ENCODE measurements around the gene VRTN. TPM values are rescaled to one million over a fixed set of nuclear protein-coding genes. Genes with fewer than 3 reads are reported as not detected.

The VRTN gene
- total and polyA plus RNA-seq, 2 of the 13 experiments (the other 11 are each of a cell fraction or from before 2014, with no cell fraction given) = not detected

DNA sequence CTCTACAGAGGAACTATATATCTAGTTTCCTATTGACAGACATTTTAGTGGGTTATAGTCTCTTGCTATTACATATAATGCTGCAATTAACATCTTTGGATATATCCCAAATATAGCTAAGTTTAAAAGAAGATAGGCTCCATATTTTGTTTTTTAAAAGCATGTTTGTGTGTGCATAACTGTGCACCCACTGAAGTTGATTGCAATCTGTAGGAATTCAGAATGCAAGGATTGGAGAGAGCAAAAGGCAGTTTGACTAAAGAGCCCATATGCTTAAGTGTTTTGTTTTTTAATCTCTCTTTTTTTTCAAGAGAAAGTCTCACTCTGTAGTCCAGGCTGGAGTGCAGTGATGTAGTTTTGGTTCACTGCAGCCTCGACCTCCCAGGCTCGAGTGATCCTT is 36.1 kb upstream of the VRTN start (continued):
- TF ChIP-seq FIP1L1 (IDR thresholded peaks at IDR 0.05; ENCODE audit: borderline replicate concordance, insufficient read depth, low read depth, low read length) (no peak), KDM1A (CRISPR knock-in tag; IDR thresholded peaks at IDR 0.05) (no peak), SMARCC2 (IDR thresholded peaks at IDR 0.05) (no peak), NAIF1 (CRISPR knock-in tag; IDR thresholded peaks at IDR 0.05; ENCODE audit: borderline replicate concordance) (no peak), CC2D1A (CRISPR knock-in tag; IDR thresholded peaks at IDR 0.05) (no peak), NFKBIZ (CRISPR knock-in tag; IDR thresholded peaks at IDR 0.05) (no peak), RFX3 (CRISPR knock-in tag; IDR thresholded peaks at IDR 0.05) (no peak)

DNA sequence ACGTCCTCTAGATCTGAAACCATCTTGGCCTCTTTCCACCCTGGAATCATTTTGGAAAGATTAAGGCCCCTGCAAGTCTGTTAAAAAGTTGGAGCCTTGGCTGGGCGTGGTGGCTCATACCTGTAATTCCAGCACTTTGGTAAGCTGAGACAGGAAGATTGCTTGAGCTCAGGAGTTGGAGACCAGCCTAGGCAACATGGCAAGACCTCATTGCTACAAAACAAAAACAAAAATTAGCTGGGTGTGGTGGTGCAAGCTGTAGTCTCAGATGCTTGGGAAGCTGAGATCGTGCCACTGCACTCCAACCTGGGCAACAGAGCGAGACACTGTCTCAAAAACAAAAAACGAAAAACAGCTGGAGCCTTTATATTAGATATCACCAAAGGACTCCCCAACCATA is 34.7 kb upstream of the VRTN start:
- Histone ChIP-seq H3K27ac (ENCODE audit: extremely low read length, insufficient read depth, low read length) (no peak overlapping the region), H3K4me3 (replicated peaks in 1 of 3; ENCODE audit: insufficient read depth in 1 of 3, low read depth in 2 of 3, low read length in 3 of 3) (no peak overlapping the region), H4K20me1 (ENCODE audit: insufficient read depth, low read length) (no peaks in the 10 kb centered on the region), H3K36me3 (replicated peaks in 1 of 2; ENCODE audit: control insufficient read depth in 1 of 2, insufficient read depth in 2 of 2, low read length in 2 of 2) (no peaks in the 10 kb centered on the region), H3K9ac (ENCODE audit: insufficient read depth, low read depth, low read length) (no peak overlapping the region), H3K27me3 (ENCODE audit: control insufficient read depth in 1 of 2, insufficient read depth in 2 of 2, low read length in 2 of 2) (peaks cover 0 to 5% of the 10 kb centered on the region in 2 experiments; a peak in 2 of 5 replicates), H3K9me3 (ENCODE audit: low read length) (no peaks in the 10 kb centered on the region), H3K4me1 (ENCODE audit: insufficient read depth, low read length) (peaks cover 8% of the 10 kb centered on the region; the same call in 1 of the 2 replicates), H3K79me2 (ENCODE audit: insufficient read depth, low read length) (no peaks in the 10 kb centered on the region), H2AFZ (ENCODE audit: low read length) (no peak overlapping the region), H3K4me2 (ENCODE audit: low read depth, low read length) (no peak overlapping the region)
- ATAC-seq (no peak), DNase-seq (ENCODE audit: low spot score) (no peak), FAIRE-seq (no peak)
- in situ Hi-C loops (cut with HindIII; ENCODE audit: extremely low pct_ligation_motif_present, low pct_unique_long_range_greater_than_20kb) (no loop called here), intact Hi-C loops (cut with micrococcal nuclease; ENCODE audit: unreplicated experiment) (no loop called here)
- 5% methylated on average over 5 of the region's 5 CpGs for WGBS (ENCODE audit: low lambda C conversion rate)
- no TSS peak for BruUV-seq (replicated peaks)
- ChIA-PET CTCF (ENCODE audit: low intra/inter-chr PET ratio, low total read pairs) (no interaction called here), POLR2A (interaction anchor here (0.5 to 0.9 kb wide), 2 partner anchors 11 to 428 kb away, joined by 3 read pairs; partner anchors contain the start of gene ABCD4)
- TF ChIP-seq CBFB (CRISPR knock-in tag; IDR thresholded peaks at IDR 0.05) (no peak), DNMT3B (CRISPR knock-in tag; conservative IDR thresholded peaks at IDR 0.05) (no peak), TMF1 (CRISPR knock-in tag; IDR thresholded peaks at IDR 0.05; ENCODE audit: low read depth) (no peak), DPF2 (CRISPR knock-in tag; IDR thresholded peaks at IDR 0.05; ENCODE audit: borderline replicate concordance, low read depth) (no peak), ZNF598 (CRISPR knock-in tag; IDR thresholded peaks at IDR 0.05; ENCODE audit: borderline replicate concordance) (no peak), ZBTB7A (CRISPR knock-in tag; IDR thresholded peaks at IDR 0.05) (no peak), RNF2 (conservative IDR thresholded peaks at IDR 0.05; ENCODE audit: low read depth) (no peak), NFKBIZ (CRISPR knock-in tag; IDR thresholded peaks at IDR 0.05) (no peak), ZNF800 (CRISPR knock-in tag; IDR thresholded peaks at IDR 0.05) (no peak), ZNF775 (CRISPR knock-in tag; IDR thresholded peaks at IDR 0.05; ENCODE audit: borderline replicate concordance) (no peak), CREB1 (IDR thresholded peaks at IDR 0.05) (no peak), CREB1 (CRISPR knock-in tag; IDR thresholded peaks at IDR 0.05) (no peak)
- TF ChIP-seq, protein P1, sequence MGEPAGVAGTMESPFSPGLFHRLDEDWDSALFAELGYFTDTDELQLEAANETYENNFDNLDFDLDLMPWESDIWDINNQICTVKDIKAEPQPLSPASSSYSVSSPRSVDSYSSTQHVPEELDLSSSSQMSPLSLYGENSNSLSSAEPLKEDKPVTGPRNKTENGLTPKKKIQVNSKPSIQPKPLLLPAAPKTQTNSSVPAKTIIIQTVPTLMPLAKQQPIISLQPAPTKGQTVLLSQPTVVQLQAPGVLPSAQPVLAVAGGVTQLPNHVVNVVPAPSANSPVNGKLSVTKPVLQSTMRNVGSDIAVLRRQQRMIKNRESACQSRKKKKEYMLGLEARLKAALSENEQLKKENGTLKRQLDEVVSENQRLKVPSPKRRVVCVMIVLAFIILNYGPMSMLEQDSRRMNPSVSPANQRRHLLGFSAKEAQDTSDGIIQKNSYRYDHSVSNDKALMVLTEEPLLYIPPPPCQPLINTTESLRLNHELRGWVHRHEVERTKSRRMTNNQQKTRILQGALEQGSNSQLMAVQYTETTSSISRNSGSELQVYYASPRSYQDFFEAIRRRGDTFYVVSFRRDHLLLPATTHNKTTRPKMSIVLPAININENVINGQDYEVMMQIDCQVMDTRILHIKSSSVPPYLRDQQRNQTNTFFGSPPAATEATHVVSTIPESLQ (CRISPR knock-in tag; conservative IDR thresholded peaks at IDR 0.05) = no peak
- TF ChIP-seq, protein P2, sequence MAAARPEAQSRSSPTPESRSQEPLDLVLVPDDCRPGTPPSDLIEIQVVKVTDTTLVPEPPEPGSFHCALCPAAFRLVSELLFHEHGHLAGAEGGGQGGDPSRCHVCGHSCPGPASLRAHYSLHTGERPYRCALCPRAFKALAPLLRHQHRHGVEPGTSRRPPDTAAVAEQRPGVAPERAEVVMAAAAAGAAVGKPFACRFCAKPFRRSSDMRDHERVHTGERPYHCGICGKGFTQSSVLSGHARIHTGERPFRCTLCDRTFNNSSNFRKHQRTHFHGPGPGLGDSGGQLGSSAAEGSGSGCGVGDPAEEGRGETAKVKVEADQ (CRISPR knock-in tag; IDR thresholded peaks at IDR 0.05; ENCODE audit: borderline replicate concordance) = no peak
- TF ChIP-seq, protein P3, sequence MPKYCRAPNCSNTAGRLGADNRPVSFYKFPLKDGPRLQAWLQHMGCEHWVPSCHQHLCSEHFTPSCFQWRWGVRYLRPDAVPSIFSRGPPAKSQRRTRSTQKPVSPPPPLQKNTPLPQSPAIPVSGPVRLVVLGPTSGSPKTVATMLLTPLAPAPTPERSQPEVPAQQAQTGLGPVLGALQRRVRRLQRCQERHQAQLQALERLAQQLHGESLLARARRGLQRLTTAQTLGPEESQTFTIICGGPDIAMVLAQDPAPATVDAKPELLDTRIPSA (CRISPR knock-in tag; IDR thresholded peaks at IDR 0.05; ENCODE audit: borderline replicate concordance) = no peak

Measured in HepG2 (cell line).